SK-N-SH (cell line): ENCODE data around the gene GCM1. TPM values are rescaled to one million over a fixed set of nuclear protein-coding genes. Genes with fewer than 3 reads are reported as not detected.

Experiments used
- CTCF ChIA-PET: fragments of 300-600, 350-600 bp; formaldehyde crosslinking; extraction: SDS; loops from one replicate; lab custom pipeline; 2021; lab: Yijun Ruan, JAX
- POLR2A ChIA-PET: fragments of 350-600 bp; sonication (Branson Sonifier 250); formaldehyde crosslinking; extraction: SDS; loops from one replicate; lab custom pipeline; 2020; ENCODE audit warnings: antibody characterized with exemption, inconsistent platforms; lab: Yijun Ruan, JAX
- DNase-seq: peaks from one replicate; pipeline ENCODE4 v3.0.0; 2012
- H2AFZ ChIP-seq: fragments of 200-600 bp; sonication (generic); 2 replicates; pipeline ENCODE4 v1.8.1; 2016; ENCODE audit warnings: antibody characterized with exemption, mild to moderate bottlenecking, low read depth
- H3F3A ChIP-seq: fragments of 200-600 bp; sonication (generic); replicated peaks from 2 replicates; pipeline ENCODE3; 2016; ENCODE audit warnings: antibody characterized with exemption, mild to moderate bottlenecking; ENCODE audit not compliant: insufficient read depth
- H3K27ac ChIP-seq, 2 experiments: fragments of 200-500 bp in 1 of 2; fragments of 200-600 bp in 1 of 2; sonication (Bioruptor generic) in 1 of 2; sonication (generic), shearing (Covaris generic) in 1 of 2; 2 replicates each; pipeline versions ENCODE4 v1.5.1 to v1.6.1; 2014 to 2016; ENCODE audit warnings: low read depth in 2 of 2, inconsistent platforms in 1 of 2, low read length in 1 of 2, mild to moderate bottlenecking in 1 of 2, mixed read lengths in 1 of 2
- H3K27me3 ChIP-seq: fragments of 200-600 bp; sonication (generic), shearing (Covaris generic); 2 replicates; pipeline ENCODE4 v1.6.1; 2016; ENCODE audit warnings: mixed run types; ENCODE audit not compliant: insufficient read depth
- H3K36me3 ChIP-seq, 2 experiments: fragments of 200-500 bp in 1 of 2; fragments of 200-600 bp in 1 of 2; sonication (Bioruptor generic) in 1 of 2; sonication (generic) in 1 of 2; replicated peaks in 1 of 2; 2 replicates each; pipeline versions ENCODE3 to v1.5.1; 2014 to 2016; ENCODE audit warnings: low read length in 1 of 2, mild to moderate bottlenecking in 1 of 2; ENCODE audit not compliant: insufficient read depth in 2 of 2, control insufficient read depth in 1 of 2
- H3K4me1 ChIP-seq, 2 experiments: fragments of 200-500 bp in 1 of 2; fragments of 200-600 bp in 1 of 2; sonication (Bioruptor generic) in 1 of 2; sonication (generic), shearing (Covaris generic) in 1 of 2; 2 replicates each; pipeline versions ENCODE4 v1.5.1 to v1.6.1; 2014 to 2016; ENCODE audit warnings: low read depth in 1 of 2, low read length in 1 of 2, mixed run types in 1 of 2; ENCODE audit not compliant: insufficient read depth in 2 of 2, control insufficient read depth in 1 of 2
- H3K4me2 ChIP-seq: fragments of 200-600 bp; sonication (generic), shearing (Covaris generic); 2 replicates; pipeline ENCODE4 v1.6.1; 2017; ENCODE audit warnings: mixed run types
- H3K4me3 ChIP-seq, 2 experiments: fragments of 200-500 bp in 1 of 2; fragments of 200-600 bp in 1 of 2; sonication (Bioruptor generic) in 1 of 2; sonication (generic), shearing (Covaris generic) in 1 of 2; 2 replicates each; pipeline versions ENCODE4 v1.5.1 to v1.8.1; 2014 to 2016; ENCODE audit warnings: low read depth in 2 of 2, inconsistent platforms in 1 of 2, low read length in 1 of 2, mild to moderate bottlenecking in 1 of 2, mixed read lengths in 1 of 2, moderate library complexity in 1 of 2
- H3K79me2 ChIP-seq: fragments of 200-600 bp; sonication (generic); 2 replicates; pipeline ENCODE4 v1.8.1; 2017; ENCODE audit warnings: mild to moderate bottlenecking; ENCODE audit not compliant: insufficient read depth
- H3K9ac ChIP-seq: fragments of 200-600 bp; sonication (generic); 2 replicates; pipeline ENCODE4 v1.6.1; 2017; ENCODE audit warnings: mixed run types
- H3K9me2 ChIP-seq: fragments of 200-600 bp; sonication (generic); 2 replicates; pipeline ENCODE4 v1.6.1; 2017; ENCODE audit warnings: mixed run types
- H3K9me3 ChIP-seq: fragments of 200-600 bp; sonication (generic); 2 replicates; pipeline ENCODE4 v1.6.1; 2017; ENCODE audit warnings: mixed run types, mild to moderate bottlenecking, moderate library complexity
- H4K20me1 ChIP-seq: fragments of 200-600 bp; sonication (generic); 2 replicates; pipeline ENCODE4 v1.6.1; 2017; ENCODE audit warnings: mild to moderate bottlenecking, mixed run types; ENCODE audit not compliant: insufficient read depth
- ELF1 ChIP-seq: IDR thresholded peaks from 2 replicates; pipeline ENCODE4 v1.4.0; 2012
- EP300 ChIP-seq, 2 experiments: IDR thresholded peaks; 2 replicates each; pipeline versions ENCODE4 v1.4.0 to v1.6.1; 2012; ENCODE audit warnings: borderline replicate concordance in 1 of 2, low read depth in 1 of 2, low read length in 1 of 2
- EZH2phosphoT487 ChIP-seq: fragments of 200-600 bp; sonication (generic); IDR thresholded peaks from 2 replicates; pipeline ENCODE4 v1.6.1; 2017; ENCODE audit warnings: low read depth, mixed run types, mild to moderate bottlenecking, antibody characterized with exemption, moderate library complexity, borderline replicate concordance
- FOSL2 ChIP-seq: IDR thresholded peaks from 2 replicates; pipeline ENCODE4 v1.4.0; 2012; ENCODE audit warnings: low read depth, mild to moderate bottlenecking, moderate library complexity, borderline replicate concordance
- FOXJ3 ChIP-seq: sonication (generic); formaldehyde crosslinking; IDR thresholded peaks from 2 replicates; pipeline ENCODE4 v1.5.1; 2020; ENCODE audit warnings: mild to moderate bottlenecking, missing genetic modification reagents
- FOXM1 ChIP-seq: IDR thresholded peaks from 2 replicates; pipeline ENCODE4 v1.4.0; 2012; ENCODE audit warnings: low read depth, mild to moderate bottlenecking
- GABPA ChIP-seq: IDR thresholded peaks from 2 replicates; pipeline ENCODE4 v1.4.0; 2012; ENCODE audit warnings: low read depth, mild to moderate bottlenecking
- IRF3 ChIP-seq: fragments of 150-350 bp; IDR thresholded peaks from 2 replicates; pipeline ENCODE4 v1.6.1; 2016; ENCODE audit warnings: mild to moderate bottlenecking, low read depth, low read length
- MEF2A ChIP-seq: IDR thresholded peaks from 2 replicates; pipeline ENCODE4 v1.4.0; 2012; ENCODE audit warnings: low read depth, borderline replicate concordance
- MXI1 ChIP-seq: IDR thresholded peaks from 2 replicates; pipeline ENCODE4 v1.6.1; 2012; ENCODE audit warnings: mild to moderate bottlenecking, low read depth, low read length, improper control_type of control experiment
- NFIC ChIP-seq: IDR thresholded peaks from 2 replicates; pipeline ENCODE4 v1.4.0; 2012; ENCODE audit warnings: borderline replicate concordance
- PBX3 ChIP-seq: IDR thresholded peaks from 2 replicates; pipeline ENCODE4; 2012
- REST ChIP-seq: IDR thresholded peaks from 2 replicates; pipeline ENCODE4 v1.6.1; 2012; ENCODE audit warnings: mild to moderate bottlenecking, low read depth, low read length, moderate library complexity
- RFX5 ChIP-seq: IDR thresholded peaks from 2 replicates; pipeline ENCODE4 v1.6.1; 2012; ENCODE audit warnings: mild to moderate bottlenecking, improper control_type of control experiment, low read length
- SMC3 ChIP-seq: IDR thresholded peaks from 2 replicates; pipeline ENCODE4 v1.6.1; 2012; ENCODE audit warnings: low read depth, low read length, improper control_type of control experiment
- TCF12 ChIP-seq: IDR thresholded peaks from 2 replicates; pipeline ENCODE4 v1.4.0; 2012
- USF2 ChIP-seq: fragments of 150-350 bp; IDR thresholded peaks from 2 replicates; pipeline ENCODE4 v1.6.1; 2017; ENCODE audit warnings: antibody characterized with exemption, low read length, low read depth, borderline replicate concordance
- WGBS: methylation state at CpG from one replicate; pipeline ENCODE4 v1.1.6; 2017; ENCODE audit warnings: low lambda C conversion rate; 5-methylcytosine and 5-hydroxymethylcytosine counted together
- polyA plus RNA-seq, 3 experiments: library from polyadenylated mRNA; depleted of rRNA; stranded (reverse); fragments of >200 nt; gene quantifications; 2 replicates each; pipeline ENCODE4 v1.2.3, GENCODE V29; 2012
- TF ChIP-seq, protein P1 (sequence below): IDR thresholded peaks from 2 replicates; pipeline ENCODE4 v1.4.0; 2012; ENCODE audit warnings: low read depth

Gene GCM1
- polyA plus RNA-seq, 1 of the 3 experiments (the other 2 are of a cell fraction) = not detected

DNA sequence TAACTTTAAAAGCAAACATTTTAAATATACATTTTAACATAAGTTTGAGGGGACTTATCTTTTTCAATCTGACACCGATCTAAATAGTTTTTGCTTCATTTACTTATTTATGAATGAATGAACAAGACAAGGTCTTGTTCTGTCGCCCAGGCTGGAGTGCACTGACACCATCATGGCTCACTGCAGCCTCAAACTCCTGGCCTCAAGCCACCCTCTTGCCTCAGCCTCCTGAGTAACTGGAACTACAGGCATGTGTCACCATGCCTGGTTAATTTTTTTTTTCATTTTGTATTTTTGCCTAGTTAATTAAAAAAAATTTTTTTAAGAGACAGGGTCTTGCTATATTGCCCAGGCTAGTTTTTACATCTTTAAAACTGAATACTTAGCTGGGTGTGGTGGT lies 58.1 kb downstream of the GCM1 start:
- ChIA-PET CTCF (no interaction called here), POLR2A (no interaction called here)
- H3F3A ChIP-seq = no peaks in the 10 kb centered on the region
- H3K4me3 ChIP-seq = no peak overlapping the region
- no peaks in the 10 kb centered on the region for H3K9me2 ChIP-seq
- H3K9ac ChIP-seq = no peak overlapping the region
- H3K79me2 ChIP-seq = no peaks in the 10 kb centered on the region
- H3K4me2 ChIP-seq = no peak overlapping the region
- H3K27ac ChIP-seq = no peak overlapping the region
- 87% methylated on average over 2 of the region's 2 CpGs for WGBS
- H2AFZ ChIP-seq = no peak overlapping the region
- peaks cover 61 to 74% of the 10 kb centered on the region in 2 experiments for H3K36me3 ChIP-seq
- no peaks in the 10 kb centered on the region for H4K20me1 ChIP-seq
- H3K9me3 ChIP-seq = no peaks in the 10 kb centered on the region
- no peak for TF ChIP-seq SMC3
- TF ChIP-seq USF2 = no peak
- TF ChIP-seq FOXM1 = no peak
- no peak for TF ChIP-seq FOSL2
- no peak for TF ChIP-seq FOXJ3 (CRISPR knock-in tag)
- no peak for TF ChIP-seq PBX3
- no peak for TF ChIP-seq MXI1
- TF ChIP-seq ELF1 = no peak
- no peak for TF ChIP-seq NFIC
- no peak for TF ChIP-seq EZH2phosphoT487
- TF ChIP-seq EP300 (IDR thresholded peaks at IDR 0.05; ENCODE audit: borderline replicate concordance in 1 of 2, low read depth in 1 of 2, low read length in 1 of 2) = no peak
- no peaks in the 10 kb centered on the region for H3K27me3 ChIP-seq
- H3K4me1 ChIP-seq = no peaks in the 10 kb centered on the region
- DNase-seq = no peak

DNA sequence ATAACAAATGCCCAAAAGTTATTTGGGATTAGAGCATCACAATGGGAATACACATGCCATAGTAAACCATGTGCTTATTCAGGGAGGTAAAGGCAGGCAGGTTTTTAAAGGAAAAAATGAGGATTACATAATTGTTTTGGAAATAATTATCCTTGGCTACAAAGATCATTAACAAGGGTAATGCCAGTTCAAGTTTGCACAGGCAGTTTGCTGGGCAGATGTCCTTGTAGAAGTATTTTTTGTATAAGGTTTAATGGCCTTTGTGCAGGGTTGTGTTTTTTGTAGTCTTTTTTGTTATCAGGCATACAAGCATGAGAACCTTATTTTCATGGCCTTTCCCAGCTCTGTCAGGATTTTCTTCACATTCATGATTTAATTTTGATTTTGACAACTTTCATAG lies 58.7 kb downstream of the GCM1 start:
- Histone ChIP-seq H3K79me2 (no peaks in the 10 kb centered on the region), H3K9ac (no peak overlapping the region), H3K9me2 (no peaks in the 10 kb centered on the region), H3K27ac (no peak overlapping the region), H3K4me2 (no peak overlapping the region), H3K36me3 (peaks cover 60 to 74% of the 10 kb centered on the region in 2 experiments), H4K20me1 (no peaks in the 10 kb centered on the region), H3K4me1 (no peaks in the 10 kb centered on the region), H3K9me3 (no peaks in the 10 kb centered on the region), H3K27me3 (no peaks in the 10 kb centered on the region), H3K4me3 (no peak overlapping the region), H3F3A (no peaks in the 10 kb centered on the region), H2AFZ (no peak overlapping the region)
- no peak for DNase-seq
- POLR2A ChIA-PET = no interaction called here
- TF ChIP-seq SMC3 (no peak), MEF2A (no peak), MXI1 (no peak), GABPA (no peak), RFX5 (no peak), FOXJ3 (CRISPR knock-in tag) (no peak), IRF3 (no peak), TCF12 (no peak), REST (no peak)
- TF ChIP-seq, protein P1, sequence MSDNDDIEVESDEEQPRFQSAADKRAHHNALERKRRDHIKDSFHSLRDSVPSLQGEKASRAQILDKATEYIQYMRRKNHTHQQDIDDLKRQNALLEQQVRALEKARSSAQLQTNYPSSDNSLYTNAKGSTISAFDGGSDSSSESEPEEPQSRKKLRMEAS = no peak
- CTCF ChIA-PET = no interaction called here
